CD4-positive, alpha-beta T cell (primary cell): ENCODE results near the gene MED15. TPM values are rescaled to one million over a fixed set of nuclear protein-coding genes. Genes with fewer than 3 reads are reported as not detected.

Experiments
- ATAC-seq: fragments of 200-7000 bp; cut with Tn5 transposase; one replicate; pipeline ENCODE4 v1.10.0; 2022; ENCODE audit warnings: mild to moderate bottlenecking; ENCODE audit not compliant: poor library complexity
- CTCF ChIA-PET: fragments of 350-600 bp; sonication (Branson Sonifier 250); formaldehyde crosslinking; loops from one replicate; lab custom pipeline; 2021; ENCODE audit warnings: antibody characterized with exemption, inconsistent platforms; lab: Charles Lee
- POLR2A ChIA-PET: fragments of 350-600 bp; sonication (Branson Sonifier 250); formaldehyde crosslinking; loops from one replicate; lab custom pipeline; 2021; ENCODE audit warnings: antibody characterized with exemption, inconsistent platforms; lab: Charles Lee
- DNase-seq, 14 experiments: peaks; one replicate each; pipeline ENCODE4 v3.0.0-alpha.2; 2013 to 2020; ENCODE audit warnings: mixed read lengths in 2 of 14
- H3K27ac ChIP-seq, 2 donors: one replicate each; pipeline versions ENCODE4 v1.5.1 to v1.7.0; 2013; ENCODE audit warnings: low read length in 2 of 2, low read depth in 1 of 2, mild to moderate bottlenecking in 1 of 2
- H3K27me3 ChIP-seq, 2 experiments: 1 replicate in 1 of 2; 2 replicates in 1 of 2; pipeline versions ENCODE4 v1.6.1 to v1.7.0; 2013; ENCODE audit warnings: low read length in 2 of 2, control low read depth in 1 of 2, mild to moderate bottlenecking in 1 of 2, moderate library complexity in 1 of 2; ENCODE audit not compliant: insufficient read depth in 2 of 2, control insufficient read depth in 1 of 2
- H3K36me3 ChIP-seq: one replicate; pipeline ENCODE4 v1.6.1; 2013; ENCODE audit warnings: low read length, control low read depth; ENCODE audit not compliant: insufficient read depth
- H3K4me1 ChIP-seq: one replicate; pipeline ENCODE4 v1.6.1; 2013; ENCODE audit warnings: low read length, control low read depth; ENCODE audit not compliant: insufficient read depth
- H3K4me3 ChIP-seq: one replicate; pipeline ENCODE4 v1.5.1; 2013; ENCODE audit warnings: mild to moderate bottlenecking, low read length, moderate library complexity
- H3K9me3 ChIP-seq, 2 experiments: 1 replicate in 1 of 2; 2 replicates in 1 of 2; pipeline versions ENCODE4 v1.6.1 to v1.7.0; 2013; ENCODE audit warnings: low read length in 2 of 2, mild to moderate bottlenecking in 2 of 2, control low read depth in 1 of 2, moderate library complexity in 1 of 2; ENCODE audit not compliant: control insufficient read depth in 1 of 2, insufficient read depth in 1 of 2
- H3K27ac Mint-ChIP-seq: one replicate; pipeline ENCODE4 v1.8.0; 2020; ENCODE audit warnings: mixed read lengths
- H3K27me3 Mint-ChIP-seq: one replicate; pipeline ENCODE4 v1.8.0; 2021; ENCODE audit warnings: mixed read lengths
- H3K36me3 Mint-ChIP-seq: one replicate; pipeline ENCODE4 v1.8.0; 2021; ENCODE audit warnings: low read depth, mixed read lengths
- H3K4me1 Mint-ChIP-seq: one replicate; pipeline ENCODE4 v1.8.0; 2021; ENCODE audit warnings: low read depth, mixed read lengths
- H3K4me3 Mint-ChIP-seq: one replicate; pipeline ENCODE4 v1.8.0; 2020; ENCODE audit warnings: mild to moderate bottlenecking, mixed read lengths
- H3K9me3 Mint-ChIP-seq: one replicate; pipeline ENCODE4 v1.8.0; 2020; ENCODE audit warnings: mixed read lengths
- intact Hi-C, 2 experiments: fragments of 100-400 bp; cut with DNase I in 1 of 2; cut with micrococcal nuclease in 1 of 2; formaldehyde crosslinking; loops; one replicate each; pipeline versions ENCODE4 v1.15.1 to v1.9.0; 2023 to 2025; cut with DNase I, micrococcal nuclease
- total RNA-seq, 174 experiments: library from RNA in 2 of 174; stranded (reverse) in 2 of 174; gene quantifications; one replicate each; pipeline ENCODE4 v1.2.3 and lab custom pipeline; 2021 to 2026
- TF ChIP-seq, protein P1 (sequence below): fragments of 200-600 bp; IDR thresholded peaks from one replicate; pipeline ENCODE4 v1.8.0; 2022; ENCODE audit warnings: antibody characterized with exemption, mild to moderate bottlenecking

The MED15 gene
- total RNA-seq, 2 experiments from 2014 or later = 181 to 191 TPM

DNA sequence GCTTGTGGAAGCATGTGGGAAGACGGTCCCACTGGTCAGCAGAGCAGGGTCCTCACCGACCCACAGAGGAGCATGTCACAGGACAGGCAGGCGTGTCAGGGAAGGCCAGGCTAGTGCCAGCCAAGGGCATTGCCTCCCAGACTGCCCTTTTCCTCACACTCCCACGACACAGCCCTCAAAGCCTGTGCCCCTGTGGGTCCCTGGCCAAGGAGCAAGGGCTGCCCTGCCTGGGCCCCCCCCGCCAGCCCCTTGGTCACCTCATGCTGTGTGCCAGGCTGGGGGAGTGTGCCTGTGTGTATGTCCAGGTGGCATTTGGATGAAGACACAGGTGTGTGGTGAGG is 74.7 kb downstream of the MED15 start:
- H3K9me3 Mint-ChIP-seq = no peaks in the 10 kb centered on the region
- H3K36me3 ChIP-seq = peaks cover 98% of the 10 kb centered on the region
- H3K27ac Mint-ChIP-seq = no peak overlapping the region
- peaks cover 93% of the 10 kb centered on the region for H3K36me3 Mint-ChIP-seq
- no peak for ATAC-seq
- H3K27ac ChIP-seq = peak overlapping the region in 1 of 2 donors; percentile 39
- no peak overlapping the region for H3K4me3 ChIP-seq
- H3K4me1 Mint-ChIP-seq = peaks cover 42% of the 10 kb centered on the region
- TF ChIP-seq, protein P1, sequence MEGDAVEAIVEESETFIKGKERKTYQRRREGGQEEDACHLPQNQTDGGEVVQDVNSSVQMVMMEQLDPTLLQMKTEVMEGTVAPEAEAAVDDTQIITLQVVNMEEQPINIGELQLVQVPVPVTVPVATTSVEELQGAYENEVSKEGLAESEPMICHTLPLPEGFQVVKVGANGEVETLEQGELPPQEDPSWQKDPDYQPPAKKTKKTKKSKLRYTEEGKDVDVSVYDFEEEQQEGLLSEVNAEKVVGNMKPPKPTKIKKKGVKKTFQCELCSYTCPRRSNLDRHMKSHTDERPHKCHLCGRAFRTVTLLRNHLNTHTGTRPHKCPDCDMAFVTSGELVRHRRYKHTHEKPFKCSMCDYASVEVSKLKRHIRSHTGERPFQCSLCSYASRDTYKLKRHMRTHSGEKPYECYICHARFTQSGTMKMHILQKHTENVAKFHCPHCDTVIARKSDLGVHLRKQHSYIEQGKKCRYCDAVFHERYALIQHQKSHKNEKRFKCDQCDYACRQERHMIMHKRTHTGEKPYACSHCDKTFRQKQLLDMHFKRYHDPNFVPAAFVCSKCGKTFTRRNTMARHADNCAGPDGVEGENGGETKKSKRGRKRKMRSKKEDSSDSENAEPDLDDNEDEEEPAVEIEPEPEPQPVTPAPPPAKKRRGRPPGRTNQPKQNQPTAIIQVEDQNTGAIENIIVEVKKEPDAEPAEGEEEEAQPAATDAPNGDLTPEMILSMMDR = no peak
- DNase-seq = peak in 1 of 14 experiments; percentile 0
- CTCF ChIA-PET = no interaction called here
- no peaks in the 10 kb centered on the region for H3K9me3 ChIP-seq
- peaks cover 55% of the 10 kb centered on the region for H3K4me1 ChIP-seq
- intact Hi-C loops = no loop called here
- no peaks in the 10 kb centered on the region for H3K27me3 ChIP-seq
- no peak overlapping the region for H3K4me3 Mint-ChIP-seq
- no peaks in the 10 kb centered on the region for H3K27me3 Mint-ChIP-seq
- POLR2A ChIA-PET = no interaction called here

DNA sequence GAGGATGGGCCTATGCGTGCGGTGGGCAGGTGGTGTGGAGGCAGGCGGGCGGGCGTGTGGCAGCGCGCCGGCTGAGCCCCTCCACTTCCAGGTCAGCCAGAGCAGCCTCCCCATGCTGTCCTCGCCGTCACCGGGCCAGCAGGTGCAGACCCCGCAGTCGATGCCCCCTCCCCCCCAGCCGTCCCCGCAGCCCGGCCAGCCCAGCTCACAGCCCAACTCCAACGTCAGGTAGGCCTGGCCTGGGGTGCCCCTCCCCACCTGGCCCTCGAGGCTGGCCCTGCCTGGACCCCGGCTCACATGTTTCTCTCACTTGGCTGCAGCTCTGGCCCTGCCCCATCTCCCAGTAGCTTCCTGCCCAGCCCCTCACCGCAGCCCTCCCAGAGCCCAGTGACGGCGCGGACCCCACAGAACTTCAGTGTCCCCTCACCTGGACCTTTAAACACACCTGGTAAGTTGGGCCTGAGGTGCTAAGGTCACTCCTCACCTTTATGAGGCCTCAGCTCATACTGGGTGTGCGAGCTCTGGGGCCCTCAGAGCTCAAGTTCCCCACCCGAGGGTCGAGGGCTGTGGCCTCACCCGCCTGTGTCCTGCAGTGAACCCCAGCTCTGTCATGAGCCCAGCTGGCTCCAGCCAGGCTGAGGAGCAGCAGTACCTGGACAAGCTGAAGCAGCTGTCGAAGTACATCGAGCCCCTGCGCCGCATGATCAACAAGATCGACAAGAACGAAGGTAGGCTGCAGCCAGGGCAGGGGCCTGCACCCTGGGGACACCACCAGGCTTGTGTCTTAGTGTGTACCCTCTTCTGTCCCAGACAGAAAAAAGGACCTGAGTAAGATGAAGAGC is 75.3 kb downstream of the MED15 start:
- TF ChIP-seq, protein P1 = no peak
- Histone ChIP-seq H3K4me1 (peaks cover 49% of the 10 kb centered on the region), H3K27ac (peak overlapping the region in 1 of 2 donors; percentile 15), H3K9me3 (no peaks in the 10 kb centered on the region), H3K36me3 (peaks cover 97% of the 10 kb centered on the region), H3K4me3 (no peak overlapping the region), H3K27me3 (no peaks in the 10 kb centered on the region)
- Mint-ChIP-seq H3K9me3 (no peaks in the 10 kb centered on the region), H3K4me3 (no peak overlapping the region), H3K27ac (peak overlapping the region; percentile 44), H3K27me3 (no peaks in the 10 kb centered on the region), H3K36me3 (peaks cover 92% of the 10 kb centered on the region), H3K4me1 (peaks cover 36% of the 10 kb centered on the region)
- DNase-seq (no peak), ATAC-seq (no peak)
- intact Hi-C loops = no loop called here
- ChIA-PET POLR2A (no interaction called here), CTCF (interaction anchor here (0.6 to 1.0 kb wide), 2 partner anchors 23 to 164 kb away, joined by 3 to 4 read pairs; no protein-coding TSS in a partner anchor)

DNA sequence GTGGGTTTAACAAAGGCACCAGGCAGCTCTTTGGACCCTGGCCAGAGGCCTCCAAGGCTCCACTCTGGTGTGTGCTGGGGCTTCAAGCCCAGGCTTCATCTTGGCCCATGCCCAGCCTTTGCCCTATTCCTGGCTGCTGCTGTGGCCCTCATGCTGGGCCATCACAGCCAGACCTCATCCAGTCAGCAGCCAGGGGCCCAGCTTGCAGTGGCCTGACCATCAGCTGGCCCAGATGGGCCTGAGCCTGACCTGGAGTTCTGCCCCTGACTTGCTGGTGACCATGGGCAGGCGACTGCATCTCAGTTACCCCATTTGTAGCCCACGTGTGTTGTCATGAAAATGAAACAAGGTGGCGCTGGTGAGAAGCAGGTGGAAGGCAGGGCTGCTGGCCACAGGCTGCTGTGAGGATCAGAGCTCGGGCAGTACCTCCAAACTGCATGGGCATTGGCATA is 76.1 kb downstream of the MED15 start:
- Mint-ChIP-seq H3K27ac (no peak overlapping the region), H3K4me3 (no peak overlapping the region), H3K9me3 (no peaks in the 10 kb centered on the region), H3K36me3 (peaks cover 85% of the 10 kb centered on the region), H3K27me3 (no peaks in the 10 kb centered on the region), H3K4me1 (peaks cover 30% of the 10 kb centered on the region)
- intact Hi-C loops = no loop called here
- H3K27me3 ChIP-seq = no peaks in the 10 kb centered on the region
- peaks cover 45% of the 10 kb centered on the region for H3K4me1 ChIP-seq
- H3K36me3 ChIP-seq = peaks cover 92% of the 10 kb centered on the region
- no peak overlapping the region for H3K4me3 ChIP-seq
- ATAC-seq = no peak
- ChIA-PET POLR2A (no interaction called here), CTCF (interaction anchor here (0.6 to 1.0 kb wide), 2 partner anchors 22 to 165 kb away, joined by 3 to 4 read pairs; no protein-coding TSS in a partner anchor)
- H3K27ac ChIP-seq = no peak overlapping the region
- peak in 1 of 14 experiments; percentile 13 for DNase-seq
- H3K9me3 ChIP-seq = no peaks in the 10 kb centered on the region
- TF ChIP-seq, protein P1 = no peak
